WTC11 (cell line): ENCODE results near the gene IFNE. TPM values are rescaled to one million over a fixed set of nuclear protein-coding genes. Genes with fewer than 3 reads are reported as not detected.

ENCODE experiments used
- ATAC-seq: fragments of 200-7000 bp; cut with Tn5 transposase; 2 replicates; pipeline ENCODE4 v1.10.0; 2021; ENCODE audit warnings: mild to moderate bottlenecking, moderate library complexity
- CTCF ChIA-PET: fragments of 300-600 bp; sonication (Branson Sonifier 250); formaldehyde crosslinking; loops from one replicate; lab custom pipeline; 2021; ENCODE audit warnings: antibody characterized with exemption; lab: Charles Lee
- POLR2A ChIA-PET: fragments of 350-600 bp; sonication (Branson Sonifier 250); formaldehyde crosslinking; loops from one replicate; lab custom pipeline; 2021; ENCODE audit warnings: antibody characterized with exemption; lab: Charles Lee
- DNase-seq: peaks from one replicate; pipeline ENCODE4 v3.0.0; 2021; ENCODE audit warnings: low spot score
- H3K27ac Mint-ChIP-seq: 2 replicates; pipeline ENCODE4 v1.8.0; 2021; ENCODE audit warnings: mixed read lengths
- H3K27me3 Mint-ChIP-seq: 2 replicates; pipeline ENCODE4 v1.8.0; 2021; ENCODE audit warnings: low read depth, mild to moderate bottlenecking, moderate library complexity, mixed read lengths
- H3K36me3 Mint-ChIP-seq: 2 replicates; pipeline ENCODE4 v1.8.0; 2021; ENCODE audit warnings: mixed read lengths
- H3K4me1 Mint-ChIP-seq: 2 replicates; pipeline ENCODE4 v1.8.0; 2022; ENCODE audit warnings: mixed read lengths
- H3K4me3 Mint-ChIP-seq: 2 replicates; pipeline ENCODE4 v1.8.0; 2021; ENCODE audit warnings: mild to moderate bottlenecking, moderate library complexity, mixed read lengths
- H3K9me3 Mint-ChIP-seq: 2 replicates; pipeline ENCODE4 v1.8.0; 2021; ENCODE audit warnings: mixed read lengths
- ATF1 ChIP-seq: sonication (generic); formaldehyde crosslinking; IDR thresholded peaks from 2 replicates; pipeline ENCODE4 v1.8.1; 2023; ENCODE audit warnings: mild to moderate bottlenecking, moderate library complexity, missing genetic modification reagents
- ATF2 ChIP-seq: sonication (generic); formaldehyde crosslinking; IDR thresholded peaks from 2 replicates; pipeline ENCODE4 v1.8.1; 2022; ENCODE audit warnings: low read depth, missing genetic modification reagents, borderline replicate concordance
- CTCF ChIP-seq: fragments of 200-600 bp; IDR thresholded peaks from 2 replicates; pipeline ENCODE4 v1.8.0; 2022; ENCODE audit warnings: antibody characterized with exemption
- GABPB1 ChIP-seq: sonication (generic); formaldehyde crosslinking; IDR thresholded peaks from 2 replicates; pipeline ENCODE4 v1.8.1; 2023; ENCODE audit warnings: mild to moderate bottlenecking, missing genetic modification reagents
- JUN ChIP-seq: sonication (generic); formaldehyde crosslinking; IDR thresholded peaks from 2 replicates; pipeline ENCODE4 v1.8.0; 2023; ENCODE audit warnings: mild to moderate bottlenecking, missing genetic modification reagents
- ZBTB21 ChIP-seq: sonication (generic); formaldehyde crosslinking; IDR thresholded peaks from 2 replicates; pipeline ENCODE4 v1.8.1; 2023; ENCODE audit warnings: mild to moderate bottlenecking, missing genetic modification reagents, borderline replicate concordance
- ZMAT4 ChIP-seq: fragments of 250-450 bp; sonication (Bioruptor Pico); IDR thresholded peaks from 2 replicates; pipeline ENCODE4 v1.9.0; 2021; ENCODE audit warnings: mild to moderate bottlenecking
- ZNF121 ChIP-seq: sonication (generic); formaldehyde crosslinking; IDR thresholded peaks from 2 replicates; pipeline ENCODE4 v1.8.0; 2023; ENCODE audit warnings: missing genetic modification reagents
- ZNF512 ChIP-seq: sonication (generic); formaldehyde crosslinking; IDR thresholded peaks from 2 replicates; pipeline ENCODE4 v1.8.1; 2022; ENCODE audit warnings: missing genetic modification reagents, borderline replicate concordance
- total RNA-seq: library from RNA; stranded (reverse); gene quantifications from 3 replicates; pipeline ENCODE4 v1.2.3, GENCODE V29; 2021
- TF ChIP-seq, protein P1 (sequence below): fragments of 250-450 bp; sonication (Bioruptor Pico); IDR thresholded peaks from 2 replicates; pipeline ENCODE4 v2.1.2; 2022; ENCODE audit warnings: mild to moderate bottlenecking, moderate library complexity

IFNE gene
- total RNA-seq, 1 experiment from 2014 or later = 0.11 TPM

- Mint-ChIP-seq H3K27ac (no peak overlapping the region), H3K9me3 (no peaks in the 10 kb centered on the region), H3K4me3 (no peak overlapping the region), H3K27me3 (no peaks in the 10 kb centered on the region), H3K36me3 (no peaks in the 10 kb centered on the region), H3K4me1 (peaks cover 9% of the 10 kb centered on the region)
- no peak for ATAC-seq
- no peak for DNase-seq
- ChIA-PET CTCF (interaction anchor here (1.0 kb wide), 1 partner anchor 36 kb away, joined by 4 read pairs; no protein-coding TSS in a partner anchor), POLR2A (no interaction called here)
- no peak for TF ChIP-seq ZMAT4 (CRISPR knock-in tag)
- TF ChIP-seq ATF1 = no peak
Measured at GRCh38 chr9:21470126-21470525, 12.0 kb downstream of the IFNE start.

- Mint-ChIP-seq H3K27ac (no peak overlapping the region), H3K36me3 (peaks cover 16% of the 10 kb centered on the region), H3K4me1 (peaks cover 2% of the 10 kb centered on the region; the same call in 1 of the 2 replicates), H3K4me3 (no peak overlapping the region), H3K27me3 (peaks cover 5% of the 10 kb centered on the region; the same call in 1 of the 2 replicates), H3K9me3 (peaks cover 27% of the 10 kb centered on the region)
- ChIA-PET CTCF (interaction anchor here (0.5 to 1.5 kb wide), 31 partner anchors 10 to 325 kb away, joined by 3 to 8 read pairs (median 5); partner anchors contain the start of genes IFNE and KLHL9), POLR2A (no interaction called here)
- no peak for DNase-seq
- peak; percentile 75 for ATAC-seq
- TF ChIP-seq CTCF (0 out of 2 replicates have a peak, but pooled peaks have one; percentile 21), ATF2 (CRISPR knock-in tag) (no peak), ZNF121 (CRISPR knock-in tag) (peak; percentile 95)
Measured at GRCh38 chr9:21465859-21466518, 16.1 kb downstream of the IFNE start.

GRCh38 chr9:21465138-21465537 lies 17.0 kb downstream of the IFNE start:
- H3K27me3 Mint-ChIP-seq = peaks cover 5% of the 10 kb centered on the region; the same call in 1 of the 2 replicates
- no peaks in the 10 kb centered on the region for H3K4me1 Mint-ChIP-seq
- no peak for ATAC-seq
- CTCF ChIA-PET = interaction anchor here (0.8 to 1.5 kb wide), 6 partner anchors 18 to 313 kb away, joined by 3 to 8 read pairs (median 6); no protein-coding TSS in a partner anchor
- no peak overlapping the region for H3K27ac Mint-ChIP-seq
- H3K4me3 Mint-ChIP-seq = no peak overlapping the region
- peaks cover 27% of the 10 kb centered on the region for H3K9me3 Mint-ChIP-seq
- TF ChIP-seq ZBTB21 (CRISPR knock-in tag) (no peak), JUN (CRISPR knock-in tag) (no peak)
- H3K36me3 Mint-ChIP-seq = peaks cover 16% of the 10 kb centered on the region
- POLR2A ChIA-PET = no interaction called here
- no peak for DNase-seq

GRCh38 chr9:21461377-21461776 lies 20.7 kb downstream of the IFNE start:
- Mint-ChIP-seq H3K4me1 (no peaks in the 10 kb centered on the region), H3K9me3 (peaks cover 30% of the 10 kb centered on the region), H3K36me3 (peaks cover 16% of the 10 kb centered on the region), H3K27ac (no peak overlapping the region), H3K27me3 (peaks cover 10% of the 10 kb centered on the region; the same call in 1 of the 2 replicates), H3K4me3 (no peak overlapping the region)
- POLR2A ChIA-PET = no interaction called here
- TF ChIP-seq ZNF512 = no peak
- TF ChIP-seq, protein P1, sequence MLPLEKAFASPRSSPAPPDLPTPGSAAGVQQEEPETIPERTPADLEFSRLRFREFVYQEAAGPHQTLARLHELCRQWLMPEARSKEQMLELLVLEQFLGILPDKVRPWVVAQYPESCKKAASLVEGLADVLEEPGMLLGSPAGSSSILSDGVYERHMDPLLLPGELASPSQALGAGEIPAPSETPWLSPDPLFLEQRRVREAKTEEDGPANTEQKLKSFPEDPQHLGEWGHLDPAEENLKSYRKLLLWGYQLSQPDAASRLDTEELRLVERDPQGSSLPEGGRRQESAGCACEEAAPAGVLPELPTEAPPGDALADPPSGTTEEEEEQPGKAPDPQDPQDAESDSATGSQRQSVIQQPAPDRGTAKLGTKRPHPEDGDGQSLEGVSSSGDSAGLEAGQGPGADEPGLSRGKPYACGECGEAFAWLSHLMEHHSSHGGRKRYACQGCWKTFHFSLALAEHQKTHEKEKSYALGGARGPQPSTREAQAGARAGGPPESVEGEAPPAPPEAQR (CRISPR knock-in tag) = no peak
- peak; percentile 38; the same call in 1 of the 2 replicates for TF ChIP-seq GABPB1
- ATAC-seq (no peak), DNase-seq (no peak)
- CTCF ChIA-PET = no interaction called here
